CD14-positive monocyte (primary cell): ENCODE data around the gene ADAMTS18. TPM values are rescaled to one million over a fixed set of nuclear protein-coding genes. Genes with fewer than 3 reads are reported as not detected.

ENCODE experiments used
- DNase-seq, 3 donors: peaks; one replicate each; pipeline ENCODE4 v3.0.0-alpha.2; 2011 to 2022
- H2AFZ ChIP-seq: 2 replicates; pipeline ENCODE4 v1.6.0; 2012; ENCODE audit warnings: mild to moderate bottlenecking, low read depth, low read length, inconsistent platforms; ENCODE audit not compliant: insufficient read depth, poor library complexity, severe bottlenecking
- H3K27ac ChIP-seq, 2 donors: 1 replicate in 1 of 2; 2 replicates in 1 of 2; pipeline ENCODE4 v1.5.1; 2012 to 2013; ENCODE audit warnings: low read length in 2 of 2, control low read depth in 1 of 2, inconsistent platforms in 1 of 2, low read depth in 1 of 2, mild to moderate bottlenecking in 1 of 2
- H3K27me3 ChIP-seq, 2 donors: one replicate each; pipeline versions ENCODE4 v1.6.0 to v1.6.1; 2011 to 2013; ENCODE audit warnings: low read length in 2 of 2; ENCODE audit not compliant: control insufficient read depth in 2 of 2, insufficient read depth in 2 of 2
- H3K36me3 ChIP-seq, 2 donors: replicated peaks in 1 of 2; 1 replicate in 1 of 2; 2 replicates in 1 of 2; pipeline versions ENCODE4 v1.5.1 to v1.6.1; 2012 to 2013; ENCODE audit warnings: low read length in 2 of 2, control low read depth in 1 of 2, inconsistent platforms in 1 of 2, mild to moderate bottlenecking in 1 of 2; ENCODE audit not compliant: insufficient read depth in 2 of 2, control insufficient read depth in 1 of 2
- H3K4me1 ChIP-seq, 2 donors: 1 replicate in 1 of 2; 2 replicates in 1 of 2; pipeline versions ENCODE4 v1.5.1 to v1.6.1; 2012 to 2013; ENCODE audit warnings: low read length in 2 of 2, control low read depth in 1 of 2, inconsistent platforms in 1 of 2, mild to moderate bottlenecking in 1 of 2, moderate library complexity in 1 of 2; ENCODE audit not compliant: insufficient read depth in 2 of 2, control insufficient read depth in 1 of 2
- H3K4me2 ChIP-seq: replicated peaks from 2 replicates; pipeline ENCODE3; 2012; ENCODE audit warnings: low read length, moderate library complexity, mild to moderate bottlenecking; ENCODE audit not compliant: poor library complexity, severe bottlenecking; ENCODE audit errors: extremely low read depth
- H3K4me3 ChIP-seq, 3 experiments: fragments of 200-600 bp in 1 of 3; sonication (generic) in 1 of 3; replicated peaks in 1 of 3; 1 replicate in 2 of 3; 2 replicates in 1 of 3; pipeline ENCODE4 v1.5.1; 2011 to 2013; ENCODE audit warnings: low read length in 3 of 3, mild to moderate bottlenecking in 3 of 3, control low read depth in 2 of 3, low read depth in 2 of 3, inconsistent platforms in 1 of 3, moderate library complexity in 1 of 3
- H3K79me2 ChIP-seq: 2 replicates; pipeline ENCODE4 v1.6.0; 2012; ENCODE audit warnings: mild to moderate bottlenecking, control low read depth, inconsistent platforms, low read length, moderate library complexity; ENCODE audit not compliant: insufficient read depth
- H3K9ac ChIP-seq: 2 replicates; pipeline ENCODE4 v1.6.0; 2017; ENCODE audit warnings: low read length, mild to moderate bottlenecking; ENCODE audit not compliant: insufficient read depth, poor library complexity, severe bottlenecking
- H3K9me3 ChIP-seq, 2 donors: replicated peaks in 1 of 2; 1 replicate in 1 of 2; 2 replicates in 1 of 2; pipeline versions ENCODE4 v1.5.1 to v1.6.1; 2012 to 2013; ENCODE audit warnings: low read length in 2 of 2, control low read depth in 1 of 2; ENCODE audit not compliant: control insufficient read depth in 1 of 2, insufficient read depth in 1 of 2
- H4K20me1 ChIP-seq: 2 replicates; pipeline ENCODE4 v1.6.0; 2012; ENCODE audit warnings: mild to moderate bottlenecking, low read length, control low read depth, moderate library complexity; ENCODE audit not compliant: insufficient read depth
- H3K27ac Mint-ChIP-seq, 7 donors: one replicate each; pipeline ENCODE4 v1.8.0; 2020; ENCODE audit warnings: mild to moderate bottlenecking in 7 of 7, mixed read lengths in 7 of 7, moderate library complexity in 6 of 7, inconsistent platforms in 2 of 7
- H3K27me3 Mint-ChIP-seq, 3 donors: one replicate each; pipeline ENCODE4 v1.8.0; 2021 to 2022; ENCODE audit warnings: low read depth in 3 of 3, mild to moderate bottlenecking in 3 of 3, mixed read lengths in 3 of 3, moderate library complexity in 3 of 3, inconsistent platforms in 1 of 3
- H3K36me3 Mint-ChIP-seq, 2 donors: one replicate each; pipeline ENCODE4 v1.8.0; 2020; ENCODE audit warnings: mixed read lengths in 2 of 2, inconsistent platforms in 1 of 2, mild to moderate bottlenecking in 1 of 2
- H3K4me1 Mint-ChIP-seq: one replicate; pipeline ENCODE4 v1.8.0; 2020; ENCODE audit warnings: mild to moderate bottlenecking, mixed read lengths
- H3K4me3 Mint-ChIP-seq, 2 donors: one replicate each; pipeline ENCODE4 v1.8.0; 2020; ENCODE audit warnings: mild to moderate bottlenecking in 2 of 2, mixed read lengths in 2 of 2, moderate library complexity in 1 of 2
- H3K9me3 Mint-ChIP-seq, 7 donors: one replicate each; pipeline ENCODE4 v1.8.0; 2020 to 2022; ENCODE audit warnings: mixed read lengths in 7 of 7, mild to moderate bottlenecking in 6 of 7, moderate library complexity in 6 of 7, inconsistent platforms in 2 of 7
- WGBS: methylation state at CpG from one replicate; pipeline ENCODE4 v1.1.5; 2013; ENCODE audit warnings: missing lambda C conversion rate; ENCODE audit not compliant: insufficient coverage; 5-methylcytosine and 5-hydroxymethylcytosine counted together
- intact Hi-C, 2 donors: fragments of 100-400 bp; cut with micrococcal nuclease; formaldehyde crosslinking; loops; one replicate each; pipeline versions ENCODE4 v1.15.0 to v1.15.1; 2023
- polyA plus RNA-seq, 3 donors: library from polyadenylated mRNA; depleted of rRNA in 1 of 3; unstranded in 2 of 3; stranded (reverse) in 1 of 3; fragments of 300-500 nt in 2 of 3; fragments of >200 nt in 1 of 3; fragmentation: Illumina TruSeq in 2 of 3; gene quantifications; 1 replicate in 2 of 3; 2 replicates in 1 of 3; pipeline ENCODE4 v1.2.3, GENCODE V29; 2012 to 2021
- TF ChIP-seq, protein P1 (sequence below): fragments of 200-600 bp; IDR thresholded peaks from one replicate; pipeline ENCODE4 v1.8.0; 2022; ENCODE audit warnings: antibody characterized with exemption, mild to moderate bottlenecking

Gene ADAMTS18
- polyA plus RNA-seq, 3 donors, result not detected

DNA sequence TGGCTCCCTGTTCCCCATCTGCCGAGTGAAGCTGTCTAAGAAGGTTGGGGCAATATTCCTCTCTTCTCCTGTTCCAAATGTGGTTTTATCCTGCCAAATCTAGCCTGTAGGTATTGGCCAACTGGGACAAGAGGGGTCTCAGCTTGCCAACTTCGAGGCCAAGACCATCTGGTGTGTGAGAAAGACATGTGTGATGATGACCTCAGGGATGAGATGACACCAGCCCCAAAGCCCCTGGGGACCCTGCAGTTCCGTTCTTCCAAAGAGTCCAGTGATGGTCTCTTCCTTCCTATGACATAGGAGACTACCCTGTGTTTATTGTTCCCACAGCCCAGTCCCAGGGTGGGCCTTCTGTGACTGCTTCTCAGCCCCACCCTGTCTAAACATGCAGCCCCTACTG, 34.8 kb upstream of the ADAMTS18 start:
- H3K27me3 ChIP-seq, result no peaks in the 10 kb centered on the region
- 88% methylated on average over 1 of the region's 3 CpGs for WGBS
- no peak overlapping the region for H3K4me3 Mint-ChIP-seq
- intact Hi-C loops, result no loop called here
- H3K4me1 Mint-ChIP-seq, result no peaks in the 10 kb centered on the region
- no peak overlapping the region for H2AFZ ChIP-seq
- no peak overlapping the region for H3K9ac ChIP-seq
- no peak overlapping the region for H3K27ac ChIP-seq
- peaks cover 0 to 5% (median 0%) of the 10 kb centered on the region in 7 donors for H3K9me3 Mint-ChIP-seq
- H3K79me2 ChIP-seq, result no peaks in the 10 kb centered on the region
- no peaks in the 10 kb centered on the region for H3K9me3 ChIP-seq
- H3K36me3 Mint-ChIP-seq, result no peaks in the 10 kb centered on the region
- no peaks in the 10 kb centered on the region for H3K4me1 ChIP-seq
- TF ChIP-seq, protein P1, sequence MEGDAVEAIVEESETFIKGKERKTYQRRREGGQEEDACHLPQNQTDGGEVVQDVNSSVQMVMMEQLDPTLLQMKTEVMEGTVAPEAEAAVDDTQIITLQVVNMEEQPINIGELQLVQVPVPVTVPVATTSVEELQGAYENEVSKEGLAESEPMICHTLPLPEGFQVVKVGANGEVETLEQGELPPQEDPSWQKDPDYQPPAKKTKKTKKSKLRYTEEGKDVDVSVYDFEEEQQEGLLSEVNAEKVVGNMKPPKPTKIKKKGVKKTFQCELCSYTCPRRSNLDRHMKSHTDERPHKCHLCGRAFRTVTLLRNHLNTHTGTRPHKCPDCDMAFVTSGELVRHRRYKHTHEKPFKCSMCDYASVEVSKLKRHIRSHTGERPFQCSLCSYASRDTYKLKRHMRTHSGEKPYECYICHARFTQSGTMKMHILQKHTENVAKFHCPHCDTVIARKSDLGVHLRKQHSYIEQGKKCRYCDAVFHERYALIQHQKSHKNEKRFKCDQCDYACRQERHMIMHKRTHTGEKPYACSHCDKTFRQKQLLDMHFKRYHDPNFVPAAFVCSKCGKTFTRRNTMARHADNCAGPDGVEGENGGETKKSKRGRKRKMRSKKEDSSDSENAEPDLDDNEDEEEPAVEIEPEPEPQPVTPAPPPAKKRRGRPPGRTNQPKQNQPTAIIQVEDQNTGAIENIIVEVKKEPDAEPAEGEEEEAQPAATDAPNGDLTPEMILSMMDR, result no peak
- H3K4me2 ChIP-seq, result no peak overlapping the region
- no peak for DNase-seq
- H3K27me3 Mint-ChIP-seq, result peaks cover 2 to 4% (median 2%) of the 10 kb centered on the region in 3 donors
- no peaks in the 10 kb centered on the region for H3K36me3 ChIP-seq
- no peaks in the 10 kb centered on the region for H4K20me1 ChIP-seq
- no peak overlapping the region for H3K27ac Mint-ChIP-seq
- no peak overlapping the region for H3K4me3 ChIP-seq

DNA sequence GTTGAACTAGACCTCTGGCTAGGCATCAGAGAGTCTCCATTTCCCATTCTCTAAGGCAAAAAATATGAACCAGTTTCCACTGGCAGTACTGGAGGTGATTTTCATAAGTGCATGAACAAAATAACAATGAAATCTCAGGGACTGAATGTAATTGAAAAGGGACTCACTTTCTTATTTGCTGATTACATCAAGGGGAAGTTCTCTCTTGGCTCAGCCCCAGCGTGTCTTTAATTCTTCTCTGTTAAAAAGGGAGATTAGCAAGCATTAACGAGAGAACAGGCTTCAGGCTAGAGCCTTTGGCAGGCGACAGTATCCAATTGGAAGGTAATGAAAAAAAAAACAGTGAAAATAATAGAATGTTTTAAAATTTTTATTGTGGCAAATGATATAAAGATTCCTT, 34.0 kb upstream of the ADAMTS18 start:
- H2AFZ ChIP-seq, result no peak overlapping the region
- H3K4me3 Mint-ChIP-seq, result no peak overlapping the region
- H3K4me3 ChIP-seq, result no peak overlapping the region
- no peak overlapping the region for H3K27ac ChIP-seq
- 70% methylated on average over 2 of the region's 3 CpGs for WGBS
- intact Hi-C loops, result no loop called here
- DNase-seq, result no peak
- H3K36me3 ChIP-seq, result no peaks in the 10 kb centered on the region
- TF ChIP-seq, protein P1, result no peak
- H3K9me3 Mint-ChIP-seq, result peaks cover 0 to 5% (median 0%) of the 10 kb centered on the region in 7 donors
- no peak overlapping the region for H3K9ac ChIP-seq
- no peaks in the 10 kb centered on the region for H3K36me3 Mint-ChIP-seq
- peaks cover 2% of the 10 kb centered on the region in 3 donors for H3K27me3 Mint-ChIP-seq
- H4K20me1 ChIP-seq, result no peaks in the 10 kb centered on the region
- H3K4me2 ChIP-seq, result no peak overlapping the region
- no peaks in the 10 kb centered on the region for H3K79me2 ChIP-seq
- no peaks in the 10 kb centered on the region for H3K27me3 ChIP-seq
- H3K4me1 ChIP-seq, result no peaks in the 10 kb centered on the region
- no peaks in the 10 kb centered on the region for H3K9me3 ChIP-seq
- H3K27ac Mint-ChIP-seq, result no peak overlapping the region
- H3K4me1 Mint-ChIP-seq, result no peaks in the 10 kb centered on the region
